Trophoblast cell (in vitro differentiated cells and primary cell): ENCODE data around the gene LRIT3.
"Not testable (repeated sequence)": the region's sequence is repeated elsewhere in the genome, so short reads cannot be mapped to it uniquely, and the experiment has no call there.

Experiments
- DNase-seq, 2 donors: peaks; one replicate each; pipeline ENCODE4 v3.0.0-alpha.2; 2016
- H2AFZ ChIP-seq: 2 replicates; pipeline ENCODE4 v1.6.1; 2013; ENCODE audit warnings: low read length, moderate library complexity, mild to moderate bottlenecking; ENCODE audit not compliant: insufficient read depth, poor library complexity
- H2AK5ac ChIP-seq: 2 replicates; pipeline ENCODE4 v1.6.1; 2013; ENCODE audit warnings: mild to moderate bottlenecking, low read length
- H2BK120ac ChIP-seq: 2 replicates; pipeline ENCODE4 v1.6.1; 2013; ENCODE audit warnings: low read length, mild to moderate bottlenecking, moderate library complexity; ENCODE audit not compliant: insufficient read depth, poor library complexity
- H2BK12ac ChIP-seq: 2 replicates; pipeline ENCODE4 v1.6.1; 2013; ENCODE audit warnings: mild to moderate bottlenecking, low read length, moderate library complexity
- H2BK5ac ChIP-seq: 2 replicates; pipeline ENCODE4 v1.6.1; 2013; ENCODE audit warnings: low read length, low read depth, moderate library complexity, mild to moderate bottlenecking; ENCODE audit not compliant: poor library complexity
- H3K14ac ChIP-seq: 2 replicates; pipeline ENCODE4 v1.6.1; 2013; ENCODE audit warnings: mild to moderate bottlenecking, low read length
- H3K18ac ChIP-seq: 2 replicates; pipeline ENCODE4 v1.6.1; 2013; ENCODE audit warnings: mild to moderate bottlenecking, low read length
- H3K23ac ChIP-seq: 2 replicates; pipeline ENCODE4 v1.6.1; 2013; ENCODE audit warnings: low read length
- H3K27ac ChIP-seq: 2 replicates; pipeline ENCODE4 v1.5.1; 2013; ENCODE audit warnings: low read depth, mild to moderate bottlenecking, inconsistent platforms, low read length, moderate library complexity
- H3K27me3 ChIP-seq: 2 replicates; pipeline ENCODE4 v1.6.1; 2013; ENCODE audit warnings: inconsistent platforms, mild to moderate bottlenecking, low read length, moderate library complexity; ENCODE audit not compliant: insufficient read depth
- H3K36me3 ChIP-seq, 2 experiments: 1 replicate in 1 of 2; 2 replicates in 1 of 2; pipeline ENCODE4 v1.6.1; 2013; ENCODE audit warnings: low read length in 2 of 2, mild to moderate bottlenecking in 2 of 2, moderate library complexity in 1 of 2; ENCODE audit not compliant: insufficient read depth in 2 of 2, control insufficient read depth in 1 of 2
- H3K4ac ChIP-seq: 2 replicates; pipeline ENCODE4 v1.6.1; 2013; ENCODE audit warnings: low read depth, mild to moderate bottlenecking, low read length, moderate library complexity
- H3K4me1 ChIP-seq, 2 experiments: 1 replicate in 1 of 2; 2 replicates in 1 of 2; pipeline ENCODE4 v1.6.1; 2013; ENCODE audit warnings: low read length in 2 of 2, mild to moderate bottlenecking in 2 of 2, moderate library complexity in 1 of 2; ENCODE audit not compliant: insufficient read depth in 2 of 2, control insufficient read depth in 1 of 2
- H3K4me2 ChIP-seq: 2 replicates; pipeline ENCODE4 v1.6.1; 2013; ENCODE audit warnings: inconsistent platforms, mild to moderate bottlenecking, low read length, moderate library complexity
- H3K4me3 ChIP-seq: 2 replicates; pipeline ENCODE4 v1.5.1; 2013; ENCODE audit warnings: mild to moderate bottlenecking, low read depth, low read length, inconsistent platforms
- H3K79me1 ChIP-seq: one replicate; pipeline ENCODE4 v1.6.1; 2013; ENCODE audit warnings: low read length
- H3K79me2 ChIP-seq: 2 replicates; pipeline ENCODE4 v1.6.1; 2013; ENCODE audit warnings: low read length, mild to moderate bottlenecking; ENCODE audit not compliant: control insufficient read depth, insufficient read depth, poor library complexity
- H3K9ac ChIP-seq: 2 replicates; pipeline ENCODE4 v1.6.1; 2013; ENCODE audit warnings: mild to moderate bottlenecking, low read length
- H3K9me3 ChIP-seq: 2 replicates; pipeline ENCODE4 v1.6.1; 2013; ENCODE audit warnings: low read depth, mild to moderate bottlenecking, control low read depth, inconsistent platforms, low read length; ENCODE audit not compliant: insufficient read depth
- H4K12ac ChIP-seq: 2 replicates; pipeline ENCODE4 v1.6.1; 2013; ENCODE audit warnings: low read depth, mild to moderate bottlenecking, low read length, moderate library complexity
- H4K8ac ChIP-seq: 2 replicates; pipeline ENCODE4 v1.6.1; 2013; ENCODE audit warnings: low read depth, mild to moderate bottlenecking, low read length, moderate library complexity
- H4K91ac ChIP-seq: one replicate; pipeline ENCODE4 v1.6.1; 2013; ENCODE audit warnings: low read depth, mild to moderate bottlenecking, low read length, moderate library complexity
- WGBS: extraction: QIAGEN DNeasy Blood & Tissue Kit; methylation state at CpG from one replicate; pipeline ENCODE4 v1.1.7; 2013; ENCODE audit warnings: missing lambda C conversion rate; ENCODE audit not compliant: insufficient read length, insufficient coverage; ENCODE audit errors: extremely low coverage; 5-methylcytosine and 5-hydroxymethylcytosine counted together

The LRIT3 gene

GRCh38 chr4:109873791-109874514 lies 26.0 kb downstream of the LRIT3 start:
- Histone ChIP-seq H3K23ac (no peak overlapping the region), H4K91ac (no peak overlapping the region), H3K4me2 (no peak overlapping the region), H3K79me1 (no peaks in the 10 kb centered on the region), H3K27ac (no peak overlapping the region), H2AFZ (no peak overlapping the region), H3K4me3 (no peak overlapping the region), H3K36me3 (no peaks in the 10 kb centered on the region), H3K27me3 (no peaks in the 10 kb centered on the region), H4K12ac (no peak overlapping the region), H3K9me3 (peaks cover 4% of the 10 kb centered on the region), H2BK12ac (no peak overlapping the region), H2BK120ac (no peak overlapping the region), H3K9ac (no peak overlapping the region), H3K4ac (no peak overlapping the region), H3K18ac (no peak overlapping the region), H2AK5ac (no peak overlapping the region), H3K4me1 (peaks cover 0 to under 1% of the 10 kb centered on the region in 2 experiments), H3K79me2 (no peaks in the 10 kb centered on the region), H3K14ac (no peak overlapping the region), H2BK5ac (no peak overlapping the region), H4K8ac (no peak overlapping the region)
- no CpG with 5 or more reads among the region's 11 CpGs for WGBS
- DNase-seq = peak in 1 of 2 donors; percentile 2

- no CpG with 5 or more reads among the region's 1 CpG for WGBS
- no peaks in the 10 kb centered on the region for H3K27me3 ChIP-seq
- no peak overlapping the region for H3K27ac ChIP-seq
- no peaks in the 10 kb centered on the region for H3K79me2 ChIP-seq
- H3K18ac ChIP-seq = no peak overlapping the region
- H4K91ac ChIP-seq = no peak overlapping the region
- DNase-seq = no peak
- H4K8ac ChIP-seq = no peak overlapping the region
- no peak overlapping the region for H3K23ac ChIP-seq
- H2BK5ac ChIP-seq = no peak overlapping the region
- peaks cover 4% of the 10 kb centered on the region for H3K9me3 ChIP-seq
- no peak overlapping the region for H2AFZ ChIP-seq
- H3K4me1 ChIP-seq = peaks cover 9 to 10% of the 10 kb centered on the region in 2 experiments
- no peak overlapping the region for H2BK12ac ChIP-seq
- no peak overlapping the region for H3K4me2 ChIP-seq
- no peak overlapping the region for H3K4ac ChIP-seq
- H2BK120ac ChIP-seq = no peak overlapping the region
- H3K79me1 ChIP-seq = peaks cover 2% of the 10 kb centered on the region
- no peak overlapping the region for H3K9ac ChIP-seq
- no peaks in the 10 kb centered on the region for H3K36me3 ChIP-seq
- H2AK5ac ChIP-seq = no peak overlapping the region
- H4K12ac ChIP-seq = no peak overlapping the region
- no peak overlapping the region for H3K14ac ChIP-seq
- H3K4me3 ChIP-seq = no peak overlapping the region
These were observed 27.2 kb downstream of the LRIT3 start for GRCh38 chr4:109875106-109875505.

GRCh38 chr4:109875553-109875952 lies 27.6 kb downstream of the LRIT3 start:
- H2BK5ac ChIP-seq, H2AK5ac ChIP-seq, H4K91ac ChIP-seq, H2AFZ ChIP-seq, H3K27ac ChIP-seq, H4K12ac ChIP-seq, H3K18ac ChIP-seq, H3K4me2 ChIP-seq, H4K8ac ChIP-seq, H3K14ac ChIP-seq, H3K4ac ChIP-seq, H3K79me1 ChIP-seq, H3K9ac ChIP-seq, DNase-seq, H3K27me3 ChIP-seq, H3K9me3 ChIP-seq, H3K36me3 ChIP-seq, H3K79me2 ChIP-seq, H3K23ac ChIP-seq, H2BK12ac ChIP-seq, H3K4me3 ChIP-seq, H2BK120ac ChIP-seq: not testable (repeated sequence)
- no CpG with 5 or more reads among the region's 2 CpGs for WGBS
- H3K4me1 ChIP-seq = peaks cover 10 to 13% of the 10 kb centered on the region in 2 experiments

- Histone ChIP-seq H3K23ac (no peak overlapping the region), H3K9me3 (peaks cover 4% of the 10 kb centered on the region), H2AK5ac (no peak overlapping the region), H3K14ac (no peak overlapping the region), H3K4ac (no peak overlapping the region), H3K27ac (no peak overlapping the region), H3K4me3 (no peak overlapping the region), H3K79me2 (no peaks in the 10 kb centered on the region), H3K79me1 (peaks cover 2% of the 10 kb centered on the region), H2BK5ac (no peak overlapping the region), H3K4me1 (peaks cover 10 to 13% of the 10 kb centered on the region in 2 experiments), H4K12ac (no peak overlapping the region), H3K4me2 (no peak overlapping the region), H3K9ac (no peak overlapping the region), H4K8ac (no peak overlapping the region), H4K91ac (no peak overlapping the region), H2AFZ (no peak overlapping the region), H3K27me3 (no peaks in the 10 kb centered on the region), H3K18ac (no peak overlapping the region), H2BK120ac (no peak overlapping the region), H3K36me3 (no peaks in the 10 kb centered on the region), H2BK12ac (no peak overlapping the region)
- no CpG with 5 or more reads among the region's 2 CpGs for WGBS
- DNase-seq = no peak
These were observed 28.8 kb downstream of the LRIT3 start for GRCh38 chr4:109876634-109877265.
